ENCODE results near the gene GPR31.

The GPR31 gene

GRCh38 chr6:167118006-167118405, 39.8 kb downstream of the GPR31 start:
- no peak for DNase-seq (ENCODE audit: low spot score)

GRCh38 chr6:167116838-167117228, 40.9 kb downstream of the GPR31 start:
- no peak for DNase-seq (ENCODE audit: low spot score)

GRCh38 chr6:167116109-167116837, 41.5 kb downstream of the GPR31 start:
- DNase-seq (ENCODE audit: low spot score) = no peak

- DNase-seq (ENCODE audit: low spot score) = no peak
Measured at GRCh38 chr6:167115054-167115453, 42.7 kb downstream of the GPR31 start.

GRCh38 chr6:167113935-167114910, 43.6 kb downstream of the GPR31 start:
- peak; percentile 46 for DNase-seq (ENCODE audit: low spot score)

- no peak for DNase-seq (ENCODE audit: low spot score)
Measured at GRCh38 chr6:167113047-167113754, 44.6 kb downstream of the GPR31 start.

GRCh38 chr6:167112421-167112820, 45.4 kb downstream of the GPR31 start:
- no peak for DNase-seq (ENCODE audit: low spot score)

GRCh38 chr6:167111597-167111996, 46.2 kb downstream of the GPR31 start:
- no peak for DNase-seq (ENCODE audit: low spot score)

GRCh38 chr6:167109651-167110050, 48.1 kb downstream of the GPR31 start:
- no peak for DNase-seq (ENCODE audit: low spot score)

GRCh38 chr6:167108278-167108677, 49.5 kb downstream of the GPR31 start:
- DNase-seq (ENCODE audit: low spot score) = no peak

- DNase-seq (ENCODE audit: low spot score) = no peak
Measured at GRCh38 chr6:167107787-167108186, 50.0 kb downstream of the GPR31 start.

GRCh38 chr6:167106406-167106805, 51.4 kb downstream of the GPR31 start:
- no peak for DNase-seq (ENCODE audit: low spot score)
